ENCODE measurements around the gene LSM5. TPM values are rescaled to one million over a fixed set of nuclear protein-coding genes. Genes with fewer than 3 reads are reported as not detected.

Gene LSM5
- 89.3 and 109 TPM in 2 replicates for total RNA-seq (2021)
- Bru-seq, nascent RNA: percentile 88 among the genes with signal in this experiment
- BruChase-seq, experiment 1, labeled RNA remaining after a 2-hour chase: percentile 86 among the genes with signal in this experiment
- BruChase-seq, experiment 2, labeled RNA remaining after a 6-hour chase: percentile 91 among the genes with signal in this experiment
- long read RNA-seq, transcript LSM5-208 (5 exons, 2,258 nt): major isoform, 112 of 126 reads
- long read RNA-seq, partial matches to known transcripts: 3 of 126 reads
- long read RNA-seq, other reads (novel, unspliced or antisense): 4 of 126 reads

- Histone ChIP-seq H3K27me3 (replicated peaks; ENCODE audit: insufficient read depth, low read depth, low read length, poor library complexity) (no peaks in the 10 kb centered on the region), H3K9me3 (ENCODE audit: low read depth, low read length, poor library complexity, severe bottlenecking) (no peaks in the 10 kb centered on the region), H3K27ac (ENCODE audit: low read depth, low read length, poor library complexity, severe bottlenecking) (peak within 1 kb of the TSS; percentile 86), H3K36me3 (ENCODE audit: insufficient read depth, low read length, poor library complexity, severe bottlenecking) (peaks cover 31% of the 10 kb centered on the region), H3K4me3 (ENCODE audit: low read depth, low read length, poor library complexity, severe bottlenecking) (peak within 1 kb of the TSS; percentile 73), H3K4me1 (ENCODE audit: insufficient read depth, low read length, poor library complexity, severe bottlenecking) (peaks cover 10% of the 10 kb centered on the region)
- TF ChIP-seq EZH2 (IDR thresholded peaks at IDR 0.05; ENCODE audit: borderline replicate concordance, low read depth, low read length, poor library complexity, severe bottlenecking) (no peak), CTCF (conservative IDR thresholded peaks at IDR 0.05; ENCODE audit: low read depth, low read length) (no peak)
- ChIA-PET CTCF (no interaction called here), POLR2A (ENCODE audit: low non-redundant PET) (no interaction called here)
- peak; percentile 97 for DNase-seq (ENCODE audit: low spot score)
- intact Hi-C loops (cut with micrococcal nuclease; ENCODE audit: unreplicated experiment): loop anchor here (10.0 kb wide), 2 partner anchors 95 to 235 kb away; no protein-coding TSS in a partner anchor
- no TSS peak for BruUV-seq (replicated peaks)
These were observed at the start of gene LSM5 for GRCh38 chr7:32490127-32490796. Gene LSM5 (minus strand): TSS chr7:32490380. CDS start chr7:32490365, 15 bp downstream.

GRCh38 chr7:32539366-32539765, 49.2 kb upstream of the LSM5 start:
- ChIA-PET CTCF (no interaction called here), POLR2A (ENCODE audit: low non-redundant PET) (no interaction called here)
- Histone ChIP-seq H3K4me1 (ENCODE audit: insufficient read depth, low read length, poor library complexity, severe bottlenecking) (peaks cover 11% of the 10 kb centered on the region), H3K4me3 (ENCODE audit: low read depth, low read length, poor library complexity, severe bottlenecking) (no peak overlapping the region), H3K27me3 (replicated peaks; ENCODE audit: insufficient read depth, low read depth, low read length, poor library complexity) (no peaks in the 10 kb centered on the region), H3K9me3 (ENCODE audit: low read depth, low read length, poor library complexity, severe bottlenecking) (no peaks in the 10 kb centered on the region), H3K36me3 (ENCODE audit: insufficient read depth, low read length, poor library complexity, severe bottlenecking) (peaks cover 3% of the 10 kb centered on the region), H3K27ac (ENCODE audit: low read depth, low read length, poor library complexity, severe bottlenecking) (no peak overlapping the region)
- no peak for DNase-seq (ENCODE audit: low spot score)
- no TSS peak for BruUV-seq (replicated peaks)
- no peak for TF ChIP-seq CTCF (conservative IDR thresholded peaks at IDR 0.05; ENCODE audit: low read depth, low read length)
- no peak for TF ChIP-seq EZH2 (IDR thresholded peaks at IDR 0.05; ENCODE audit: borderline replicate concordance, low read depth, low read length, poor library complexity, severe bottlenecking)
- intact Hi-C loops (cut with micrococcal nuclease; ENCODE audit: unreplicated experiment): no loop called here

- no peak overlapping the region for H3K27ac ChIP-seq (ENCODE audit: low read depth, low read length, poor library complexity, severe bottlenecking)
- CTCF ChIA-PET: no interaction called here
These were observed 47.6 kb upstream of the LSM5 start for GRCh38 chr7:32537760-32538159.

More at GRCh38 chr7:32537760-32538159, 47.6 kb upstream of the LSM5 start:
- H3K36me3 ChIP-seq (ENCODE audit: insufficient read depth, low read length, poor library complexity, severe bottlenecking): no peaks in the 10 kb centered on the region
- intact Hi-C loops (cut with micrococcal nuclease; ENCODE audit: unreplicated experiment): no loop called here
- no peak overlapping the region for H3K4me3 ChIP-seq (ENCODE audit: low read depth, low read length, poor library complexity, severe bottlenecking)
- no TSS peak for BruUV-seq (replicated peaks)
- TF ChIP-seq EZH2 (IDR thresholded peaks at IDR 0.05; ENCODE audit: borderline replicate concordance, low read depth, low read length, poor library complexity, severe bottlenecking): no peak
- no peak for DNase-seq (ENCODE audit: low spot score)
- peaks cover 11% of the 10 kb centered on the region for H3K4me1 ChIP-seq (ENCODE audit: insufficient read depth, low read length, poor library complexity, severe bottlenecking)
- H3K9me3 ChIP-seq (ENCODE audit: low read depth, low read length, poor library complexity, severe bottlenecking): no peaks in the 10 kb centered on the region
- H3K27me3 ChIP-seq (replicated peaks; ENCODE audit: insufficient read depth, low read depth, low read length, poor library complexity): no peaks in the 10 kb centered on the region
- POLR2A ChIA-PET (ENCODE audit: low non-redundant PET): no interaction called here
